Measurements from ENCODE around the gene BORCS6. TPM values are rescaled to one million over a fixed set of nuclear protein-coding genes. Genes with fewer than 3 reads are reported as not detected.

The BORCS6 gene
- total and polyA plus RNA-seq, 2 of the 13 experiments (the other 11 are each of a cell fraction or from before 2014, with no cell fraction given) = 2.0 to 5.1 TPM

GRCh38 chr17:8220783-8221662 lies 31.0 kb upstream of the BORCS6 start (continued):
- 0 out of 2 replicates have a peak, but pooled peaks have one; percentile 55 for TF ChIP-seq ZNF513 (CRISPR knock-in tag; conservative IDR thresholded peaks at IDR 0.05)
- peak; percentile 35; the same call in 1 of the 2 replicates for TF ChIP-seq DR1 (CRISPR knock-in tag; IDR thresholded peaks at IDR 0.05)
- peak; percentile 89 for TF ChIP-seq ZNF331 (CRISPR knock-in tag; IDR thresholded peaks at IDR 0.05)
- TF ChIP-seq NCOR1 (IDR thresholded peaks at IDR 0.05; ENCODE audit: borderline replicate concordance, low read length) = peak; percentile 80; the same call in 1 of the 2 replicates
- TF ChIP-seq MAFF (IDR thresholded peaks at IDR 0.05; ENCODE audit: low read depth, low read length) = 0 out of 2 replicates have a peak, but pooled peaks have one; percentile 13
- no peak for TF ChIP-seq TEAD2 (CRISPR knock-in tag; IDR thresholded peaks at IDR 0.05)
- TF ChIP-seq SP2 (CRISPR knock-in tag; IDR thresholded peaks at IDR 0.05) = no peak
- TF ChIP-seq SP140L (CRISPR knock-in tag; IDR thresholded peaks at IDR 0.05; ENCODE audit: borderline replicate concordance) = no peak
- TF ChIP-seq FOXA3 (CRISPR knock-in tag; IDR thresholded peaks at IDR 0.05) = peak; percentile 56
- TF ChIP-seq ZNF646 (CRISPR knock-in tag; IDR thresholded peaks at IDR 0.05) = no peak
- TF ChIP-seq ZMAT3 (CRISPR knock-in tag; conservative IDR thresholded peaks at IDR 0.05) = no peak
- no peak for TF ChIP-seq EHMT2 (IDR thresholded peaks at IDR 0.05; ENCODE audit: borderline replicate concordance, low read depth, low read length)
- TF ChIP-seq PLSCR1 (CRISPR knock-in tag; IDR thresholded peaks at IDR 0.05; ENCODE audit: borderline replicate concordance) = no peak
- TF ChIP-seq ELK4 (CRISPR knock-in tag; IDR thresholded peaks at IDR 0.05; ENCODE audit: borderline replicate concordance) = no peak

Measured in HepG2 (cell line).